Measurements from ENCODE around the gene SACS. TPM values are rescaled to one million over a fixed set of nuclear protein-coding genes. Genes with fewer than 3 reads are reported as not detected.

Gene SACS
- total and polyA plus RNA-seq, 2 of the 8 experiments (the other 6 are each of a cell fraction or from before 2014, with no cell fraction given): 11.0 to 54.2 TPM

GRCh38 chr13:23372264-23372906 is 61.1 kb downstream of the SACS start:
- ChIA-PET CTCF (ENCODE audit: partially characterized antibody) (no interaction called here), POLR2A (ENCODE audit: partially characterized antibody) (interaction anchor here (1.8 kb wide), 1 partner anchor 11 kb away, joined by 3 read pairs; no protein-coding TSS in a partner anchor)
- Histone ChIP-seq H4K8ac (ENCODE audit: extremely low read depth, insufficient read depth, low read length) (no peak overlapping the region), H3K18ac (ENCODE audit: extremely low read depth, low read length) (no peak overlapping the region), H3K79me1 (ENCODE audit: low read depth, low read length) (peaks cover 12% of the 10 kb centered on the region), H3K4me2 (ENCODE audit: insufficient read depth in 1 of 2, low read depth in 2 of 2, low read length in 2 of 2) (no peak overlapping the region; a peak in 1 of 4 replicates), H3K27ac (ENCODE audit: low read depth, low read length) (no peak overlapping the region), H3K23ac (ENCODE audit: insufficient read length) (no peak overlapping the region), H3K79me2 (ENCODE audit: control insufficient read depth in 1 of 2, insufficient read depth in 2 of 2, low read length in 2 of 2) (peaks cover 6 to 30% of the 10 kb centered on the region in 2 experiments), H2BK15ac (ENCODE audit: low read length) (no peak overlapping the region), H3K4me1 (replicated peaks in 1 of 4; ENCODE audit: control insufficient read depth in 3 of 4, insufficient read depth in 4 of 4, low read length in 3 of 4) (peaks cover 0 to 4% (median 2%) of the 10 kb centered on the region in 4 experiments; a peak in 3 of 7 replicates), H3K23me2 (ENCODE audit: low read depth, low read length) (no peaks in the 10 kb centered on the region; the same call in 1 of the 2 replicates), H2BK5ac (ENCODE audit: low read depth, low read length) (no peak overlapping the region), H3K56ac (replicated peaks; ENCODE audit: insufficient read length, low read depth, low read length) (no peak overlapping the region), H3K4ac (replicated peaks; ENCODE audit: insufficient read length, low read depth, low read length) (no peak overlapping the region), H3K4me3 (ENCODE audit: extremely low read depth in 1 of 4, insufficient read depth in 2 of 4, low read depth in 3 of 4, low read length in 4 of 4) (no peak overlapping the region), H4K5ac (ENCODE audit: insufficient read length, low read depth, low read length) (no peak overlapping the region), H3K9ac (replicated peaks in 1 of 4; ENCODE audit: extremely low read depth in 1 of 4, low read depth in 3 of 4, low read length in 3 of 4) (peak overlapping the region in 1 of 4 experiments; percentile 21; a peak in 1 of 7 replicates), H3K36me3 (ENCODE audit: control insufficient read depth in 2 of 4, insufficient read depth in 4 of 4, low read length in 3 of 4) (peaks cover 5 to 36% (median 16%) of the 10 kb centered on the region in 4 experiments; a peak in 7 of 8 replicates), H4K20me1 (replicated peaks in 1 of 2; ENCODE audit: control insufficient read depth in 1 of 2, insufficient read depth in 2 of 2, low read length in 2 of 2) (peaks cover 0 to 6% of the 10 kb centered on the region in 2 experiments), H3K27me3 (replicated peaks in 1 of 4; ENCODE audit: control insufficient read depth in 3 of 4, extremely low read depth in 1 of 4, insufficient read depth in 3 of 4, low read length in 3 of 4) (no peaks in the 10 kb centered on the region), H3K9me3 (ENCODE audit: insufficient read depth in 2 of 2, low read depth in 1 of 2, low read length in 1 of 2) (no peaks in the 10 kb centered on the region), H2BK120ac (replicated peaks; ENCODE audit: low read depth, low read length) (no peak overlapping the region), H2BK12ac (ENCODE audit: low read depth, low read length) (no peak overlapping the region), H2AK5ac (ENCODE audit: low read depth, low read length) (no peak overlapping the region), H2BK20ac (ENCODE audit: low read length) (no peak overlapping the region), H4K91ac (replicated peaks; ENCODE audit: insufficient read length, low read length) (no peak overlapping the region), H2AFZ (ENCODE audit: low read length) (no peak overlapping the region), H3K14ac (ENCODE audit: insufficient read length) (no peak overlapping the region)
- no peak for DNase-seq (ENCODE audit: low read depth in 1 of 2, low spot score in 2 of 2)
- WGBS, 2 experiments (ENCODE audit: extremely low coverage in 1 of 2, insufficient coverage in 1 of 2, insufficient read length in 1 of 2, insufficient replicate concordance in 2 of 2, low coverage in 1 of 2, low lambda C conversion rate in 2 of 2, missing lambda C conversion rate in 1 of 2): 84% methylated on average over 5 of the region's 5 CpGs; no CpG with 5 or more reads in 1 of the 2 experiments
- FAIRE-seq: no peak
- no peak for TF ChIP-seq CEBPB (IDR thresholded peaks at IDR 0.05; ENCODE audit: low read depth, low read length)
- TF ChIP-seq TAF1 (IDR thresholded peaks at IDR 0.05; ENCODE audit: low read depth, low read length): no peak
- no peak for TF ChIP-seq CHD2 (IDR thresholded peaks at IDR 0.05; ENCODE audit: low read length)
- TF ChIP-seq RXRA (IDR thresholded peaks at IDR 0.05; ENCODE audit: insufficient read depth, low read depth, low read length): no peak
- no peak for TF ChIP-seq BRCA1 (IDR thresholded peaks at IDR 0.05; ENCODE audit: low read depth, low read length)
- TF ChIP-seq E2F6 (IDR thresholded peaks at IDR 0.05): no peak
- TF ChIP-seq MAFK (IDR thresholded peaks at IDR 0.05; ENCODE audit: low read depth, low read length): no peak
- TF ChIP-seq CBX8 (IDR thresholded peaks at IDR 0.05; ENCODE audit: borderline replicate concordance, low read depth, low read length): no peak
- no peak for TF ChIP-seq TAF7 (optimal IDR thresholded peaks at IDR 0.05; ENCODE audit: borderline replicate concordance, low read depth, low read length)
- no peak for TF ChIP-seq RNF2 (IDR thresholded peaks at IDR 0.05; ENCODE audit: borderline replicate concordance, low read depth, low read length, missing control alignments, poor library complexity, severe bottlenecking)
- TF ChIP-seq POLR2AphosphoS5 (IDR thresholded peaks at IDR 0.05; ENCODE audit: low read depth, low read length): no peak

Data from H1 (cell line).